HG02970 (cell line): ENCODE measurements around the gene TLE6.
"Not testable (repeated sequence)": the region's sequence is repeated elsewhere in the genome, so short reads cannot be mapped to it uniquely, and the experiment has no call there.

ENCODE experiments used
- ATAC-seq: cut with Tn5 transposase; IDR thresholded peaks from one replicate; pipeline ENCODE4 v1.9.1; 2021; ENCODE audit warnings: mild to moderate bottlenecking, moderate library complexity, moderate number of reproducible peaks; ENCODE audit not compliant: unreplicated experiment, low FRiP score

The TLE6 gene

DNA sequence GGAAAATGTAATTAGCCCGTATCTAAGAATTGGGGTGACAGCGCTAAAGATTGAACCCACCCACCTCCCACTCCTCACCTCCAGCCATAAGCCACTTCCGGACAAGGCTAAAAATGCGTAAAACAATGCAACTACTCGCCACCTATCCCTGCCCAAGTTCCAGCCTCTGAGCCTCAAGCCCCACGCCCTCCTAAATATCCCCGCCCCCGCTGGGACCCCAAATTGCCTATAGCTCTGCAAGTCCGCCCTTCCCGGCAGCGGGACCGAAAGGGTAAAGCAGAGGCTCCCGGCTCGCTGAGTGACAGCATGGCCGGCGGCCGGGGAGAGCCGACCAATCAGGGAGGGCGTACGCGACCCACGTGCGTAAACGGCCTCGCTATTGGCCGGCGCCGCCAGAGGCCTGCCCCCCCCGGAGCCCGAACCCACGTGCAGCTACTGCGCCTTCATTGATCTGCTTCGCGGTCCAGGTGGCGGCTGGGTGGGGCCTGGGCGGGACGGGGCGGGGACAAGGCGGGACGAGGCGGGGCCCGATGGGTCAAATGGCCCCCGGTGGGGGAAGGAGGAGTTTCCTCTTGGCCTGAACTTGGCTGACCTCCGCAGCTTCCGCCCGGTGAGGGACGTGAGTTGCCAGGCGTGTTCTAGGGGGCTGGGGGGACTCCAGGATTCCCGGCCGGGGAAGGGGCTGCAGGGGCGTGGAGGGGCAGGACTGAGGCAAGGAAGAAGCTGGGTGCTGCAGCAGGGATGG is at the start of gene TLE6:
TLE6 (plus strand) TSS at position 564 of the 745 bp plus-strand sequence. CDS start 670 bp downstream, outside the sequence.
- ATAC-seq: peak; percentile 96

DNA sequence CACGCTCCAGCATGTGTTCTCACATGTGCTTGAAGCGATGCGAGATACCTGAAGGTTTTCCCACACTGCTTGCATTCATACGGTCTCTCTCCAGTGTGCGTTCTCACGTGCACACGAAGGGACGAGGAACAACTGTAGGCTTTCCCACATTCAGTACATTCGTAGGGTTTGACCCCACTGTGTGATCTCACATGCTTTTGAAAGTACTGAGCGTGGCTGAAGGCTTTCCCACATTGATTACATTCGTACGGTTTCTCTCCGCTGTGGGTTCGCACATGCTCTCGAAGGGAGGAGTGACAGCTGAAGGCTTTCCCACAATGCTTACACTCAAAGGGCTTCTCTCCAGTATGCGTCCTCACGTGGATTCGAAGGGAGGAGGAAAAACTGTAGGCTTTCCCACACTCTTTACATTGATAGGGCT is 43.9 kb upstream of the TLE6 start:
- ATAC-seq: no peak

- not testable (repeated sequence) for ATAC-seq
Measured at GRCh38 chr19:2935863-2936262, 41.5 kb upstream of the TLE6 start.

GRCh38 chr19:2942928-2943640 is 34.3 kb upstream of the TLE6 start:
- ATAC-seq: no peak

DNA sequence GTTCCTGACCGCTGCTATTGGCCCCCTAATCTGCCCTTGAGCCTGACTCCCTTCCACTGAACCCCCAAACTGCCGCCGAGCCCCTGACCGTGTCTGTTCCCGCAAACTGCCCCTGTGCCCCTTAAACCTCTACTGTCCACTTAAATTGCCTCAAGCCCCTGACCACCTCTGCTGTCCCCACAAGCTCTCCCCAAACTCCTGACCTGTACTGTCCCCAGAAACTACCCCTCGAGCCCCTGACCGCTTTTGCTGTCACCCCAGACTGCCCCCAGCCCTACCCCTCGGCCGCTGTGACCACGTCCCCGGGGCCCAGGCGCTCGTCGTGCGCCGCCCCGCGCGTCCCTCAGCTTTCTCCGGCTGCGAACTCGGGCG is 33.0 kb upstream of the TLE6 start:
- no peak for ATAC-seq

GRCh38 chr19:2944775-2945574 is 32.4 kb upstream of the TLE6 start, which contains the start of gene ZNF77:
ZNF77 (minus strand) TSS chr19:2944971; CDS start chr19:2944840, 131 bp downstream.
- peak; percentile 95 for ATAC-seq

- no peak for ATAC-seq
Measured at GRCh38 chr19:2945575-2946184, 31.7 kb upstream of the TLE6 start.

DNA sequence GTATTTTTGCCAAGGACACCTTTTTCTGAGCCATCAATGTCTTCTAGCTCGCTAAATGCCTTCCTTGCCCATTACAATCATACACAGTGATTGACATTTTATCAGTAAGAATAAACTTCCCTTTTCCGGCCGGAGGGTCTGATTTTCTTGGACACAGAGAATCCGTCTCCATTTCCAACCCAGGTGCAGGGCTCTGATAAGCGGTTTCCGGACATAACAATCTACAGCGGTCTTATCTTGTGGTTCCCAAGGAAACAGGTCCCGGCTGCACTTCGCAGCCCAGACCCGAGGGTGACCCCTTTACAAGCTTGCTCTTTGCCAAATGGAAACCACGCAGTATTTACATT is 27.5 kb upstream of the TLE6 start:
- no peak for ATAC-seq

DNA sequence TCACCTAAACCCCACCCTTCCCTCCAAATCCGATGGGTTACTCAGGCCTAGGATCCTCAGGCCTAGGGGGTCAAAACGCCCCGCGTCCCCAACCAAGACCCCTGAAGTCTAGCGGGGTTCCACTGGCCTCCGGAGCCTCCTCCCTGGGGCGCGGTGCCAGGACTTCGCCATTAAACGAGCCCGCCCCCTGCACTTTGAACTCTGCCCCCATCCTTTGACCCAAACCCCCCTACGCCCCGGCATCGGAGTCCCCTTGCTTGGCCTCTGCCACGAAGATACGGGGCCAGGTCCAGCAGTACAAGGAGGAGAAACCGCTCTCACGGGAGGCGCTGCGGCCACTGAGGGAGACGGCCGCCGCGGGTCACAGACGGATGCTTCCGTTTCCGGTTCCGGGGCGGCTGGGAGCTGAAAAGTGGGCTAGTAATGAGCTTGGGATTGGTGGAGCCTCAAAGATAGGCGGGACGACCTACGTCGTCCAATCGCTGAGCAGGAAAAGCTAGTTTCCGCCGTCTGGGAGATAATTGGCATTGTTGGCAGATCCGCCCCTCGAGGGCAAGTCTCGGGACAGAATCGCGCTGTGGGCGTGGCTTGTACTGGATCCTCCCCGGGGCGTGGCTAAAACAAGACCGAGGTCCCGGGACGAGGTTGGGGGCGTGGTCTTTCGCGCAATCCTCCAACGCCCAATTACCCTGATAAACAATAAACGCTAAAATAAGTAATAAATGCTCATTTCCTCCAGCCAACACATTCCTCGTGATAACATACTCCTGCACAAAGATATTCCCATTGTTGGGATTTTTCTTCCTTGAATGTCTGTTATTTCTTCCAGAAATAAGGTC is 26.9 kb upstream of the TLE6 start:
- ATAC-seq: peak; percentile 94

- ATAC-seq: no peak
Measured at GRCh38 chr19:2952953-2953481, 24.3 kb upstream of the TLE6 start.

DNA sequence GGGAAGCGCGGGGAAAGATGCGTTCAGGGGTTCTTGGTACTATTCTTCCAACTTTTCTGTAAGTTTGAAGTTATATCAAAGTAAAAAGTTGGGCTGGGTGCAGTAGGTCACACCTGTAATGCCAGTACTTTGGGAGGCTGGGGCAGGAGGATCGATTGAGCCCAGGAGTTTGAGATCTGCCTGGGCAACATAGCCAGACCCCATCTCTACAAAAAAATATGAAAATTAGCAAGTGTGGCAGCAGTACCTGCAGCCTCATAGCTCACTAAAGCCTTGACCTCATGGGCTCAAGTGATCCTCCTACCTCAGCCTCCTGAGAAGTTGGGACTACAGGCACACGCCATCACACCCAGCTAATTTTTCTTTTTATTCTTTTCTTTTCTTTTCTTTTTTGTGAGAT is 20.2 kb upstream of the TLE6 start:
- ATAC-seq: no peak

DNA sequence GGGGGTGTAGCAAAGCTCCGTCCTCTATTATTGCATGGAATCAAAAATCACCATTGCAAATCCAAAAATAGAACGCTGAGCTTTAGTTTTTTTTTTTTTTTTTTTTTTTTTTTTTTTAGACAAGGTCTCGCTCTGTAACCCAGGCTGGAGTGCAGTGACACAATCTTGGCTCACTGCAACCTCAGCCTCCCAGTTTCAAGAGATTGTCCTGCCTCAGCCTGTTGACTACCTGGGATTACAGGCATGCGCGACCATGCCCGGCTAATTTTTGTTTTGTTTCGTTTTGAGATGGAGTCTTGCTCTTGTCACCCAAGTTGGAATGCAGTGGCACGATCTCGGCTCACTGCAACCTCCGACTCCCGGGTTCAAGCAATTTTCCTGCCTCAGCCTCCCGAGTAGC is 17.2 kb upstream of the TLE6 start:
- no peak for ATAC-seq

DNA sequence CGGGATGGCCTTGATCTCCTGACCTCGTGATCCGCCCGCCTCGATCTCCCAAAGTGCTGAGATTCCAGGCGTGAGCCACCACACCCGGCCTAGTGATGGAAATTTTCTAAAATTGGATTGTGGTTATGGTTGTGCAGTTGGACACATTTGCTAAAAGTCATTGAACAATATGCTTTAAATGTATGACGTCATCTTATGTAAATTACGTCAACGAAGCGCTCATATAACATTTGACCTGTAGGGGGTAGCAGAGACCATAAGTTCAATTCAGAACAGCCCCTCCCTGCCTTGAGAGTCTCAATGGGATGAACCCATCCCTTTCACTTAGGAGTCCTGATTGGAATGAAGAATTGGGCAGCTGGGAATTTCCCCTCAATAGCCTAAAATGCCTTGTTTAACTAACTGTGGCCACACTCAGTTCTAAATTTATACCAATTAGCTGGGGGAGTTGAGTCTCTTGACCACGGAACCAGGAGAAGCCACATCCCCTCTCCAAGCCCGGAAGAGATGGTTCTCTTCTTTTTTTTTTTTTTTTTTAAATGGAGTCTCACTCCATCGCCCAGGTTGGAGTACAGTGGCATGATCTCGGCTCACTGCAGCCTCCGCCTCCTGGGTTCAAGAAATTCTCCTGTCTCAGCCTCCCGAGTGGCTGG is 15.2 kb upstream of the TLE6 start:
- ATAC-seq: no peak

- no peak for ATAC-seq
Measured at GRCh38 chr19:2963122-2963521, 14.2 kb upstream of the TLE6 start.

DNA sequence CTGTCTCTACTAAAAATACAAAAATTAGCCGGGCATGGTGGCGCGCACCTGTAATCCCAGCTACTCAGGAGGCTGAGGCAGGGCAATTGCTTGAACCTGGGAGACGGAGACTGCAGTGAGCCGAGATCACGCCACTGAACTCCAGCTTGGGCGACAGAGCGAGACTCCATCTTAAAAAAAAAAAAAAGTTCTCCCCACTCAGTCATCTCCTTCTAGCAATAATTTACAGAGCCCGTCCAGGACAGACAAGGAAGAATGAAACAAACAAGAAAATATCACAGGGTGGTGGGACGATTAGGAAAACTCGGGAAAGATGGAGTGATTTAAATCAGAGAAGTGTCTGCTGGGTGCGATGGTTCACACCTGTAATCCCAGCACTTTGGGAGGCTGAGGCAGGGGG is 13.7 kb upstream of the TLE6 start:
- not testable (repeated sequence) for ATAC-seq

DNA sequence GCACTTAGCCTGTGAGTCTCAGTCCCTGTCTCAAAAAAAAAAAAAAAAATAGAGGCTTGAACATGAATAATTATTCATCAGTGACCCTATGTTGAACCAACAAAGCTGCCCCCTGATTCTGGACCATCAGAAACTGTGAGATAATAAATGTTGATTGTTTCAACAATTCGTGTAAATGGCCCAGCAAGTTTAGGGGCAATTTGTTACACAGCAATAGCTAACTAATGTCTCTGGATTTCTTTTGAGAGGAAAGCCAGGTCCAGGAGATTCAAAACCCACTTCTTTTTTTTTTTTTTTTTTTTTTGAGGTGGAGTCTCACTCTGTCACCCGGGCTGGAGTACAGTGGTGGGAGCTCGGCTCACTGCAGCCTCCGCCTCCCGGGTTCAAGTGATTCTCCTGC is 12.5 kb upstream of the TLE6 start:
- ATAC-seq: no peak

- ATAC-seq: no peak
Measured at GRCh38 chr19:2967972-2968371, 9.4 kb upstream of the TLE6 start.

DNA sequence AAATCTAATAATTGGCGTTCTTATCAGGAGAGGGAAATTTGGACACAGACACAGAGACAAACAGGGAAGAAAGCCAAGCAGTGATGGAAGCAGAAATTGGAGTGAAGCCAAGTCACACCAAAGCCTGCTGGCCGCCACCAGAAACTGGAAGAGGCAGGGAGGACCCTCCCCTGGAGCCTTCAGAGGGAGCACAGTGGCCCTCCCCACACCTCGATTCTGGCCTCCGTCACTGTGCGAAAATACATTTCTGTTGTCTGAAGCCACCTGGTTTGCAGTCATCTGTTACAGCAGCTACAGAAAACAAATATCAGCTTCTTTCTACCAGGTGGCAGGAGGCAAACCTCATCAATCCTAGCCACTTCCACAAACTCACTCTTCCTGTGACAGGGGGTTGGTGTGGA is 8.3 kb upstream of the TLE6 start:
- no peak for ATAC-seq

DNA sequence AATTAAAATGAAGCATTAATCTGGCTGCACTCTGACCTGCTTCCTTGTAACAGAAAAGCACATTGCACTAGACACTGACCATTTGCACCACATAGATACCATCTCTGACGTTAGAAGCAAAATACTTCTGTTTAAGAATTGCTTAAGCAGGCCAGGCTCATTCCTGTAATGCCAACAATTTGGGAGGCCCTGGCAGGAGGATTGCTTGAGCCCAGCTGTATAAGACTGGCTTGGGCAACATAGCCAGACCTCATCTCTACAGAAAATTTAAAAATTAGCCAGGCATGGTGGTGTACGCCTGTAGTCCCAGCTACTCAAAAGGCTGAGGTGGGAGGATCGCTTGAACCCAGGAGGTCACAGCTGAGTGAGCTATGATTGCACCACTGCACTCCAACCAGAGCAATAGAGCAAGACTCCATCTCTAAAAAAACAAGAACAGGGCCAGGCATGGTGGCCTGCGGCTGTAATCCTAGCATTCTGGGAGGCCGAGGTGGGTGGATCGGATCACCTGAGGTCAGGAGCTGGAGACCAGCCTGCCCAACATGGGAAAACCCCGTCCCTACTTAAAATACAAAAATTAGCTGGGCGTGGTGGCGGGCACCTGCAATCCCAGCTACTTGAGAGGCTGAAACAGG is 7.0 kb upstream of the TLE6 start:
- no peak for ATAC-seq
